ENCODE measurements around the gene FADS3. TPM values are rescaled to one million over a fixed set of nuclear protein-coding genes. Genes with fewer than 3 reads are reported as not detected.

The FADS3 gene
- total RNA-seq, 1 donor from 2014 or later: 117 TPM

DNA sequence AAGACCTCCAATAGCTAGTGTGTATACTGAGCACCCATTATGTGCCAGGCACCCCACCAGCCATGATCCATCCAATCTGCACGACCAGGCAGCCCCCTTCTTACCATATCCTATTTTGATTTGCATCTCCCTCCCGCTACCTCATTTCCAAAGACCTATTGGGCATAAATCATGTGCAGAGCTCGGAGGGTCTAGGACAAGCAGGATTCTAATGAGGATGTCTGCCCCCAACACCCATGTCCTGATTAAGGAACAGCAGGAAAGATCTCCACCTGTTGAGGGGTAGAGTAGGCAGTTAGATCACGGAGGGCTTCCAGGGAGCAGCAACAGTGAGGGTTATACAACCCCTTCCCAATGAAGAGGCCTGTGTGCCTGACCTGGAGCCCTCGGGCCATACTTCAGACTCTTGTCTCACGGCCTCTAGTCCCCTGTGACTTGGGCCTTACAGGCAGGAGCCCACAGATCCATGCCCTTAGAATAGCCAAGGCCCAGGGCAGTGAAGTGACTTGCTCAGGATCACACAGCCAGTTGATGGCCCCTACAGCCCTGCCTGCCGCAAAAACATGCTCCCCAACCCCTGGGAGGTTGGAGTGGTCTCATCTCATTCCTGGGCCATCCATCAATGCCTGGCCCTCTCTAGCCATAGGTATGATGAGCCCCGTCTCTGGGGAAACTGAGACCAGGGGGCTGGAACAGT is 22.5 kb upstream of the FADS3 start:
- no peak for DNase-seq (ENCODE audit: extremely low spot score, unreplicated experiment)
- Mint-ChIP-seq H3K4me1 (ENCODE audit: unreplicated experiment) (peaks cover 45% of the 10 kb centered on the region), H3K4me3 (ENCODE audit: unreplicated experiment) (no peak overlapping the region), H3K27ac (ENCODE audit: unreplicated experiment) (no peak overlapping the region), H3K9me3 (ENCODE audit: unreplicated experiment) (no peaks in the 10 kb centered on the region), H3K27me3 (ENCODE audit: unreplicated experiment) (no peaks in the 10 kb centered on the region), H3K36me3 (ENCODE audit: unreplicated experiment) (no peaks in the 10 kb centered on the region)
- TF ChIP-seq, protein P1, sequence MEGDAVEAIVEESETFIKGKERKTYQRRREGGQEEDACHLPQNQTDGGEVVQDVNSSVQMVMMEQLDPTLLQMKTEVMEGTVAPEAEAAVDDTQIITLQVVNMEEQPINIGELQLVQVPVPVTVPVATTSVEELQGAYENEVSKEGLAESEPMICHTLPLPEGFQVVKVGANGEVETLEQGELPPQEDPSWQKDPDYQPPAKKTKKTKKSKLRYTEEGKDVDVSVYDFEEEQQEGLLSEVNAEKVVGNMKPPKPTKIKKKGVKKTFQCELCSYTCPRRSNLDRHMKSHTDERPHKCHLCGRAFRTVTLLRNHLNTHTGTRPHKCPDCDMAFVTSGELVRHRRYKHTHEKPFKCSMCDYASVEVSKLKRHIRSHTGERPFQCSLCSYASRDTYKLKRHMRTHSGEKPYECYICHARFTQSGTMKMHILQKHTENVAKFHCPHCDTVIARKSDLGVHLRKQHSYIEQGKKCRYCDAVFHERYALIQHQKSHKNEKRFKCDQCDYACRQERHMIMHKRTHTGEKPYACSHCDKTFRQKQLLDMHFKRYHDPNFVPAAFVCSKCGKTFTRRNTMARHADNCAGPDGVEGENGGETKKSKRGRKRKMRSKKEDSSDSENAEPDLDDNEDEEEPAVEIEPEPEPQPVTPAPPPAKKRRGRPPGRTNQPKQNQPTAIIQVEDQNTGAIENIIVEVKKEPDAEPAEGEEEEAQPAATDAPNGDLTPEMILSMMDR (IDR thresholded peaks at IDR 0.05): no peak

DNA sequence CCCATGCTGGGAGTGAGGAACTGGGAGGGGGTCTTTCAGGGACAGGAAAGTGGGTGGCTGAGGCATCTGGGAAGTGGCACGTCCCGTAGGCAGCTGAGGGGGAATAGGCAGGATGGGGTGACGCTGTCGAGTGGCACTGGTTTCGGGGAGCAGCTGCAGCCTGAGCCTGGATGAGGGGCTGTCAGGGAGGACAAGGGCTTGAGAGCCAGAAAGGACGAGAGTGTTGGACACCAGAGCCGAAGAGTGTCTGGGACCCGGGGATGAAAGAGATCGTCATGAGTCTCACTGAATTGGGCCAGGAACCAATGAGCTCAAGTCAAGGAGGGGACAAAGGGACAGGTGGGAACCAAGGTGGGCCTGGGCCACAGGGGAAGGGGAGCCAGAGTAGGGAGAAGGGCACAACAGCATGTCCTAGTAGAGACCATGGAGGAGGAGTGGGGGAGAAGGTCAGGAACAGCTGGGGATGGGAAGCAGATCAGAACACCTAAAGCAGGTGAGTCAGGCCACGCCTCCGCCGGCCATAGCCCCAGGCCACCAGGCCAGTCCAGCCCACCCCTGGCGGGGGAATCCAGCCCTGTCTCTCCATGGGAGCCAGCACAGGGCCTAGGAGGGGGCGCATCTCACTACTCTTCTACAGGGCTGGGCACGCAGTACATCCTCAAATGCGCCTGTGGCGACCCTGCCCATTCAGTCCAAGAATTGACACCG is 21.8 kb upstream of the FADS3 start:
- Mint-ChIP-seq H3K27ac (ENCODE audit: unreplicated experiment) (peak overlapping the region; percentile 24), H3K4me3 (ENCODE audit: unreplicated experiment) (no peak overlapping the region), H3K27me3 (ENCODE audit: unreplicated experiment) (no peaks in the 10 kb centered on the region), H3K9me3 (ENCODE audit: unreplicated experiment) (no peaks in the 10 kb centered on the region), H3K4me1 (ENCODE audit: unreplicated experiment) (peaks cover 40% of the 10 kb centered on the region), H3K36me3 (ENCODE audit: unreplicated experiment) (no peaks in the 10 kb centered on the region)
- TF ChIP-seq, protein P1 (IDR thresholded peaks at IDR 0.05): no peak
- no peak for DNase-seq (ENCODE audit: extremely low spot score, unreplicated experiment)

DNA sequence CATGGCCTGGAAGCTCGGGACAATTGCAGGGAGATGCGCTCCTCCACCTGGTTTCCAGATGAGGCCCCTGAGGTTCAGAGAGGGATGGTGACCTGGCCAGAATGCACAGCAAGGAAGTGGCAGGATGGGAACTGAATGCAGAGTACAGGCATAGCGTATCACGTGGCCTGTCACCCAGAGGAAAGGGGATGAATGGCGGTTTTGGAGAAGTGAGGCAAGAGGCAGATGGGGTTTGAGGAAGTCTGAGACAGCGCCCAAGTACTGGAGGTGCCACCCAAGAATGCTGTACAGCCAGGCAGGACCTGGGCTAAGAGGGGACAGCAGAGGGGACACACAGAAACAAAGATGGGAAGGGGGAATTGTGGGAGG is 21.2 kb upstream of the FADS3 start:
- no peaks in the 10 kb centered on the region for H3K27me3 Mint-ChIP-seq (ENCODE audit: unreplicated experiment)
- H3K4me3 Mint-ChIP-seq (ENCODE audit: unreplicated experiment): no peak overlapping the region
- no peak for DNase-seq (ENCODE audit: extremely low spot score, unreplicated experiment)
- peaks cover 34% of the 10 kb centered on the region for H3K4me1 Mint-ChIP-seq (ENCODE audit: unreplicated experiment)
- TF ChIP-seq, protein P1 (IDR thresholded peaks at IDR 0.05): no peak
- H3K36me3 Mint-ChIP-seq (ENCODE audit: unreplicated experiment): peaks cover 1% of the 10 kb centered on the region
- no peak overlapping the region for H3K27ac Mint-ChIP-seq (ENCODE audit: unreplicated experiment)
- H3K9me3 Mint-ChIP-seq (ENCODE audit: unreplicated experiment): no peaks in the 10 kb centered on the region

DNA sequence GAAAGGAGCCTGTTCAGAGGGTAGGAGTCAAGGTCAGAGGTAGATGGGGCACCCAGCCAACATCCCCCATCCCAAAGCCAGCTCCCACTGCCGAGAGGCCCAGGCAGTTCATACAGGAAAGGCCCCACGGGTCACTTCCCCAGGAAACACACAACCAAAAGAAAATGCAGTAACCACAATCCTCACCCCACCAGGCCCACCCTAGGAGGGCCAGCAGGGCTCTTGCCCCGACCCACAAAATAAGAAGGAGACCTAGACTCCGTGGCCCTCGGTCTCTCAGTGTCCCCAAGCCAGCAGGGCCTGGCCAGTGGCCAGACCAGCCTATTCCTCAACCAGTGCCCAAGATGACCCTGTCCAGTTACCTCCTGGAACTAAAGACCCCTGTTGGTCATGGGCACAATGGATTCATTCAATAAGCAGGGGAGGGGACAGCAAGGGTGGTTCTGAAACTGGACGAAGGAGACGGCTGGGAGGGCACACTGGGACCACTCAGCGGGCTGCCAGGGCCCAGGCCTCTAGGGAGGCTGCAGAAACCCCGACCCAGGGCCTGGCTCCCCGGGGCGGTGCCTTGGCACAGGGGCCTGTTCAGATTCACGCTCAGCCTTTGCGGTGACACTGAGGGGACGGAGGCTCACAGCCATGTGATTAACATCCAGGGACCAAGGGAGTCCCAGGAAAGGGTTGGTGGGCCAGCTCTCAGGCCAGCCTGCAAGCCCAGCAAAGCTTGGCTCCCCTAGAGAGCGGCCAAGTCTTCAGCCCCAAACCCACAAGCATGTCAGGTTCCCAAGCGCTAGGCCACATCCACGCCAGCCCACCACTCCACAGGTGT is 20.6 kb upstream of the FADS3 start:
- Mint-ChIP-seq H3K36me3 (ENCODE audit: unreplicated experiment) (peaks cover 4% of the 10 kb centered on the region), H3K27me3 (ENCODE audit: unreplicated experiment) (no peaks in the 10 kb centered on the region), H3K27ac (ENCODE audit: unreplicated experiment) (no peak overlapping the region), H3K4me1 (ENCODE audit: unreplicated experiment) (peaks cover 34% of the 10 kb centered on the region), H3K4me3 (ENCODE audit: unreplicated experiment) (no peak overlapping the region), H3K9me3 (ENCODE audit: unreplicated experiment) (no peaks in the 10 kb centered on the region)
- no peak for DNase-seq (ENCODE audit: extremely low spot score, unreplicated experiment)
- TF ChIP-seq, protein P1 (IDR thresholded peaks at IDR 0.05): no peak
